Activated naive CD8-positive, alpha-beta T cell treated with anti-CD3 and anti-CD28 coated beads, Interleukin-2, amount 50 U/mL, for 16 hours (primary cell): ENCODE data around the gene NSUN7.
A peak's percentile ranks its signal among the peaks of the same experiment; 100 is the strongest.
"Not testable (repeated sequence)": the region's sequence is repeated elsewhere in the genome, so short reads cannot be mapped to it uniquely, and the experiment has no call there.

Experiments used
- DNase-seq: peaks from one replicate; pipeline ENCODE4 v3.0.0-alpha.2; 2020; ENCODE audit warnings: low read depth, low spot score

Gene NSUN7

GRCh38 chr4:40817157-40817556 is 67.4 kb downstream of the NSUN7 start:
- DNase-seq = not testable (repeated sequence)

GRCh38 chr4:40820101-40820500 is 70.3 kb downstream of the NSUN7 start:
- no peak for DNase-seq

- no peak for DNase-seq
These were observed 72.8 kb downstream of the NSUN7 start for GRCh38 chr4:40822420-40823166.

GRCh38 chr4:40825014-40825838 is 75.5 kb downstream of the NSUN7 start:
- DNase-seq = no peak

- DNase-seq = no peak
These were observed 77.1 kb downstream of the NSUN7 start for GRCh38 chr4:40826821-40827220.

GRCh38 chr4:40827758-40828157 is 78.0 kb downstream of the NSUN7 start:
- DNase-seq = no peak

- no peak for DNase-seq
These were observed 78.9 kb downstream of the NSUN7 start for GRCh38 chr4:40828661-40829060.

GRCh38 chr4:40829586-40829985 is 79.8 kb downstream of the NSUN7 start:
- DNase-seq = no peak

GRCh38 chr4:40831146-40831907 is 81.6 kb downstream of the NSUN7 start:
- no peak for DNase-seq

- DNase-seq = no peak
These were observed 82.4 kb downstream of the NSUN7 start for GRCh38 chr4:40832175-40832574.

GRCh38 chr4:40833212-40833611 is 83.5 kb downstream of the NSUN7 start:
- no peak for DNase-seq

GRCh38 chr4:40837094-40837870 is 87.5 kb downstream of the NSUN7 start:
- no peak for DNase-seq

GRCh38 chr4:40838742-40839141 is 89.0 kb downstream of the NSUN7 start:
- DNase-seq = no peak

GRCh38 chr4:40840255-40840984 is 90.7 kb downstream of the NSUN7 start:
- DNase-seq = no peak

- peak; percentile 58 for DNase-seq
These were observed 91.3 kb downstream of the NSUN7 start for GRCh38 chr4:40840985-40841571.

- DNase-seq = no peak
These were observed 92.6 kb downstream of the NSUN7 start for GRCh38 chr4:40842318-40842717.

GRCh38 chr4:40842725-40843423 is 93.1 kb downstream of the NSUN7 start:
- no peak for DNase-seq

- no peak for DNase-seq
These were observed 93.9 kb downstream of the NSUN7 start for GRCh38 chr4:40843696-40844095.

GRCh38 chr4:40844261-40844660 is 94.5 kb downstream of the NSUN7 start:
- no peak for DNase-seq
